OCI-LY3 (cell line): Measurements from ENCODE around the gene NKAIN2.

Experiments
- H2AFZ ChIP-seq: fragments of 200-600, 300-600 bp; shearing (Covaris generic); 2 replicates; pipeline ENCODE4 v1.6.0; 2014; ENCODE audit warnings: antibody characterized with exemption, low read depth, low read length
- H3K27ac ChIP-seq: fragments of 200-600, 300-600 bp; sonication (generic); 2 replicates; pipeline ENCODE4 v1.5.1; 2014; ENCODE audit warnings: mild to moderate bottlenecking, low read length, moderate library complexity, mixed read lengths
- H3K27me3 ChIP-seq: fragments of 200-600, 300-600 bp; sonication (generic); 2 replicates; pipeline ENCODE4 v1.6.1; 2014; ENCODE audit warnings: low read depth, low read length, mixed read lengths
- H3K36me3 ChIP-seq: fragments of 200-600, 300-600 bp; sonication (generic); replicated peaks from 2 replicates; pipeline ENCODE3; 2014; ENCODE audit warnings: low read depth, low read length, mixed read lengths
- H3K4me1 ChIP-seq: fragments of 300-600, 200-600 bp; sonication (generic); 2 replicates; pipeline ENCODE4 v1.6.1; 2014; ENCODE audit warnings: low read length, mixed read lengths
- H3K4me2 ChIP-seq: fragments of 200-600, 300-600 bp; sonication (generic); 2 replicates; pipeline ENCODE4 v1.6.1; 2014; ENCODE audit warnings: low read length, mixed read lengths
- H3K4me3 ChIP-seq: fragments of 300-600, 200-600 bp; sonication (generic); 2 replicates; pipeline ENCODE4 v1.5.1; 2014; ENCODE audit warnings: antibody characterized with exemption, mild to moderate bottlenecking, low read length, moderate library complexity
- H3K79me2 ChIP-seq: fragments of 300-600, 200-600 bp; shearing (Covaris generic); 2 replicates; pipeline ENCODE4 v1.6.1; 2014; ENCODE audit warnings: mild to moderate bottlenecking, low read length, mixed read lengths
- H3K9ac ChIP-seq: fragments of 300-600, 200-600 bp; shearing (Covaris generic); 2 replicates; pipeline ENCODE4 v1.6.0; 2014; ENCODE audit warnings: mild to moderate bottlenecking, low read length, moderate library complexity
- H3K9me3 ChIP-seq: fragments of 200-600, 300-600 bp; shearing (Covaris generic); 2 replicates; pipeline ENCODE4 v1.6.1; 2014; ENCODE audit warnings: low read length, mixed read lengths; ENCODE audit not compliant: insufficient read depth
- H4K20me1 ChIP-seq: fragments of 200-600, 300-600 bp; sonication (generic); 2 replicates; pipeline ENCODE4 v1.6.1; 2016; ENCODE audit warnings: low read length, mixed read lengths; ENCODE audit not compliant: insufficient read depth
- EZH2phosphoT487 ChIP-seq: fragments of 200-600 bp; shearing (Covaris generic); IDR thresholded peaks from 2 replicates; pipeline ENCODE4 v1.6.1; 2018; ENCODE audit warnings: antibody characterized with exemption, mixed run types, low read depth
- TF ChIP-seq, protein P1 (sequence below): fragments of 200-600, 300-600 bp; sonication (generic); IDR thresholded peaks from 2 replicates; pipeline ENCODE4 v1.5.1; 2014; ENCODE audit warnings: antibody characterized with exemption, low read length, low read depth

The NKAIN2 gene

GRCh38 chr6:124668028-124668427 is 864.4 kb downstream of the NKAIN2 start:
- no peak for TF ChIP-seq EZH2phosphoT487
- TF ChIP-seq, protein P1, sequence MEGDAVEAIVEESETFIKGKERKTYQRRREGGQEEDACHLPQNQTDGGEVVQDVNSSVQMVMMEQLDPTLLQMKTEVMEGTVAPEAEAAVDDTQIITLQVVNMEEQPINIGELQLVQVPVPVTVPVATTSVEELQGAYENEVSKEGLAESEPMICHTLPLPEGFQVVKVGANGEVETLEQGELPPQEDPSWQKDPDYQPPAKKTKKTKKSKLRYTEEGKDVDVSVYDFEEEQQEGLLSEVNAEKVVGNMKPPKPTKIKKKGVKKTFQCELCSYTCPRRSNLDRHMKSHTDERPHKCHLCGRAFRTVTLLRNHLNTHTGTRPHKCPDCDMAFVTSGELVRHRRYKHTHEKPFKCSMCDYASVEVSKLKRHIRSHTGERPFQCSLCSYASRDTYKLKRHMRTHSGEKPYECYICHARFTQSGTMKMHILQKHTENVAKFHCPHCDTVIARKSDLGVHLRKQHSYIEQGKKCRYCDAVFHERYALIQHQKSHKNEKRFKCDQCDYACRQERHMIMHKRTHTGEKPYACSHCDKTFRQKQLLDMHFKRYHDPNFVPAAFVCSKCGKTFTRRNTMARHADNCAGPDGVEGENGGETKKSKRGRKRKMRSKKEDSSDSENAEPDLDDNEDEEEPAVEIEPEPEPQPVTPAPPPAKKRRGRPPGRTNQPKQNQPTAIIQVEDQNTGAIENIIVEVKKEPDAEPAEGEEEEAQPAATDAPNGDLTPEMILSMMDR: no peak
- no peak overlapping the region for H2AFZ ChIP-seq
- no peak overlapping the region for H3K4me2 ChIP-seq
- no peaks in the 10 kb centered on the region for H4K20me1 ChIP-seq
- H3K27me3 ChIP-seq: no peaks in the 10 kb centered on the region
- no peaks in the 10 kb centered on the region for H3K79me2 ChIP-seq
- H3K36me3 ChIP-seq: no peaks in the 10 kb centered on the region
- no peaks in the 10 kb centered on the region for H3K9me3 ChIP-seq
- no peak overlapping the region for H3K9ac ChIP-seq
- H3K27ac ChIP-seq: no peak overlapping the region
- no peaks in the 10 kb centered on the region for H3K4me1 ChIP-seq
- no peak overlapping the region for H3K4me3 ChIP-seq

GRCh38 chr6:124669713-124670480 is 866.2 kb downstream of the NKAIN2 start:
- Histone ChIP-seq H3K9me3 (no peaks in the 10 kb centered on the region), H3K4me1 (no peaks in the 10 kb centered on the region), H2AFZ (no peak overlapping the region), H4K20me1 (no peaks in the 10 kb centered on the region), H3K4me2 (no peak overlapping the region), H3K27ac (no peak overlapping the region), H3K79me2 (no peaks in the 10 kb centered on the region), H3K27me3 (no peaks in the 10 kb centered on the region), H3K36me3 (no peaks in the 10 kb centered on the region), H3K4me3 (no peak overlapping the region), H3K9ac (no peak overlapping the region)
- no peak for TF ChIP-seq EZH2phosphoT487
- TF ChIP-seq, protein P1: no peak

- Histone ChIP-seq H3K36me3 (no peaks in the 10 kb centered on the region), H3K79me2 (no peaks in the 10 kb centered on the region), H3K9ac (no peak overlapping the region), H2AFZ (no peak overlapping the region), H3K9me3 (no peaks in the 10 kb centered on the region), H4K20me1 (no peaks in the 10 kb centered on the region), H3K4me1 (no peaks in the 10 kb centered on the region), H3K27me3 (no peaks in the 10 kb centered on the region), H3K4me2 (no peak overlapping the region), H3K27ac (no peak overlapping the region), H3K4me3 (no peak overlapping the region)
- TF ChIP-seq, protein P1: no peak
- no peak for TF ChIP-seq EZH2phosphoT487
These were observed 867.1 kb downstream of the NKAIN2 start for GRCh38 chr6:124670801-124671200.

- H4K20me1 ChIP-seq: no peaks in the 10 kb centered on the region
- TF ChIP-seq, protein P1: no peak
- TF ChIP-seq EZH2phosphoT487: no peak
- no peak overlapping the region for H3K4me3 ChIP-seq
These were observed 867.7 kb downstream of the NKAIN2 start for GRCh38 chr6:124671324-124671723.

More at GRCh38 chr6:124671324-124671723, 867.7 kb downstream of the NKAIN2 start:
- H3K36me3 ChIP-seq: no peaks in the 10 kb centered on the region
- H3K27ac ChIP-seq: no peak overlapping the region
- no peaks in the 10 kb centered on the region for H3K79me2 ChIP-seq
- no peaks in the 10 kb centered on the region for H3K27me3 ChIP-seq
- H2AFZ ChIP-seq: no peak overlapping the region
- H3K9ac ChIP-seq: no peak overlapping the region
- no peaks in the 10 kb centered on the region for H3K4me1 ChIP-seq
- no peak overlapping the region for H3K4me2 ChIP-seq
- no peaks in the 10 kb centered on the region for H3K9me3 ChIP-seq
